H1 (cell line): ENCODE measurements around the gene LTBP4. TPM values are rescaled to one million over a fixed set of nuclear protein-coding genes. Genes with fewer than 3 reads are reported as not detected.

ENCODE experiments used
- CTCF ChIP-seq, 3 experiments: IDR thresholded peaks; 1 replicate in 2 of 3; 2 replicates in 1 of 3; pipeline versions ENCODE4 v1.5.1 to v1.6.1; 2011; ENCODE audit warnings: low read length in 3 of 3, mild to moderate bottlenecking in 3 of 3, inconsistent platforms in 2 of 3, low read depth in 1 of 3, moderate library complexity in 1 of 3; ENCODE audit not compliant: insufficient read depth in 1 of 3; ENCODE audit errors: control extremely low read depth in 1 of 3
- polyA plus RNA-seq, 7 experiments: library from polyadenylated mRNA; depleted of rRNA in 3 of 7; stranded (reverse) in 5 of 7; unstranded in 2 of 7; fragments of >200 nt in 5 of 7; fragments of 200-250 nt in 2 of 7; gene quantifications; 1 replicate in 5 of 7; 2 replicates in 1 of 7; 4 replicates in 1 of 7; pipeline versions ENCODE4 v1.2.1 to v1.2.3, GENCODE V29; 2011 to 2013; ENCODE audit warnings: missing spikeins in 2 of 7, mixed read lengths in 2 of 7
- total RNA-seq: library from RNA; stranded (reverse); fragmentation: NEBNext Ultra II Directional; extraction: Animal tissue kit (Norgen Biotek cat#: 25700); gene quantifications from 2 replicates; pipeline ENCODE4 v1.2.1, GENCODE V29; 2021

The LTBP4 gene
- total and polyA plus RNA-seq, 2 of the 8 experiments (the other 6 are each of a cell fraction or from before 2014, with no cell fraction given), result 54.5 to 77.1 TPM

- no peak for TF ChIP-seq CTCF (IDR thresholded peaks at IDR 0.05; ENCODE audit: control extremely low read depth in 1 of 3, insufficient read depth in 1 of 3, low read depth in 1 of 3, low read length in 3 of 3)
Observed at GRCh38 chr19:40594657-40595091, 6.5 kb upstream of the LTBP4 start (continued).
